Astrocyte of the spinal cord (primary cell): ENCODE results near the gene NXPH1.

Experiments
- DNase-seq: peaks from one replicate; pipeline ENCODE4 v3.0.0; 2011; ENCODE audit warnings: low read depth, low spot score
- H3K4me3 ChIP-seq: 2 replicates; pipeline ENCODE4 v1.5.1; 2011; ENCODE audit warnings: low read depth, mild to moderate bottlenecking, low read length, moderate library complexity
- CTCF ChIP-seq: IDR thresholded peaks from 2 replicates; pipeline ENCODE4 v1.5.1; 2012; ENCODE audit warnings: low read depth, mild to moderate bottlenecking, low read length, inconsistent platforms
- in situ Hi-C: cut with HindIII; loops from 2 replicates; pipeline ENCODE4 v1.10.0; 2017; ENCODE audit warnings: low sequenced_read_pairs

Gene NXPH1

GRCh38 chr7:8491106-8491505 is 57.7 kb downstream of the NXPH1 start:
- in situ Hi-C loops, result no loop called here
- no peak for TF ChIP-seq CTCF
- H3K4me3 ChIP-seq, result no peak overlapping the region
- no peak for DNase-seq

GRCh38 chr7:8491544-8492489 is 58.4 kb downstream of the NXPH1 start:
- TF ChIP-seq CTCF, result no peak
- DNase-seq, result no peak
- no peak overlapping the region for H3K4me3 ChIP-seq
- in situ Hi-C loops, result no loop called here

- DNase-seq, result no peak
- no peak for TF ChIP-seq CTCF
- in situ Hi-C loops, result no loop called here
- H3K4me3 ChIP-seq, result no peak overlapping the region
These were observed 65.7 kb downstream of the NXPH1 start for GRCh38 chr7:8499128-8499527.

- in situ Hi-C loops, result no loop called here
These were observed 66.9 kb downstream of the NXPH1 start for GRCh38 chr7:8500286-8500685.

GRCh38 chr7:8507566-8507965 is 74.2 kb downstream of the NXPH1 start:
- in situ Hi-C loops, result no loop called here
- DNase-seq, result no peak
- H3K4me3 ChIP-seq, result no peak overlapping the region
- no peak for TF ChIP-seq CTCF

More at GRCh38 chr7:8500286-8500685, 66.9 kb downstream of the NXPH1 start:
- DNase-seq, result no peak
- no peak overlapping the region for H3K4me3 ChIP-seq
- no peak for TF ChIP-seq CTCF

GRCh38 chr7:8509621-8510020 is 76.2 kb downstream of the NXPH1 start:
- DNase-seq, result no peak
- no peak for TF ChIP-seq CTCF
- in situ Hi-C loops, result no loop called here
- H3K4me3 ChIP-seq, result no peak overlapping the region
